GM21619 (cell line): ENCODE measurements around the gene SORBS1.
A peak's percentile ranks its signal among the peaks of the same experiment; 100 is the strongest.

ENCODE experiments used
- ATAC-seq: cut with Tn5 transposase; IDR thresholded peaks from one replicate; pipeline ENCODE4 v1.9.1; 2021; ENCODE audit not compliant: unreplicated experiment

The SORBS1 gene

DNA sequence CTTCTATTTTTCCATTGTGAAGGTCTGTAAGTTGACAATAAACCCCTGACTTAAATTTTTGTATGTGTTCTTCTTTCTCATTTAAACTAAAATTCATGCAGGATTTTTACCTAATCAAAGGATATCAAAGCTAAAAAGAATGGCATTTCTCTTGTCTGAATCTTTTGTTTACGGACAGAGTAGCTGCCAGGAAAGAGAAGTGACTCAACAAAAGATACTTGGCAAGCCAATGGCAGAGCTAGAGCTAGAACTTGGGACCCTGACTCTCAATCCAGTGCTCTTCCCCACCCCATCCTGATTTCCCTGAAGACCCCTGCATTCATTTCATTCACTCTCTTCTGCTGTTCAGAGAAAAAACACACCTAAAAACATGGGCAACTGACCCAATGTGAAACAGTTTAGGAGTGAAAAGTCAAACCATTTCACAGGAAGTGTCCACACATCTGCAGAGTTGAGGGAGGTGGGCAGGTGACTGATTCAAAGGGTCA, 230.2 kb downstream of the SORBS1 start:
- ATAC-seq, result no peak

DNA sequence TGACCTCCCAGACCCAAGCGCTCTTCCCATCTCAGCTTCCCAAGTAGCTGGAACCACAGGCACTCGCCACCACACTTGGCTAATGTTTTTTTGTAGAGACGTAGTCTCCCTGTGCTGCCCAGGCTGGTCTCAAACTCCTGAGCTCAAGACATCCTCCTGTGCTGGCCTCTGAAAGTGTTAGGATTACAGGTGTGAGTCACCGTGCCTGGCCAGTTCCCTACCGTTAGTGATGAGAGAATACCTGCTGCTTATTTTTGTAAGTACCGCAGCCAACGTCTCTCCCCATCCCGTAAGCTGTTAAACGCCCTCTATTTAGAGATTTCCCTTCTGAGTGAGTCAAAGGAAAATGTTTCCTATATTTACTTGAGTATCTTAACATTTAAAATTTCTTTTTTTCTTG, 231.9 kb downstream of the SORBS1 start:
- ATAC-seq, result no peak

DNA sequence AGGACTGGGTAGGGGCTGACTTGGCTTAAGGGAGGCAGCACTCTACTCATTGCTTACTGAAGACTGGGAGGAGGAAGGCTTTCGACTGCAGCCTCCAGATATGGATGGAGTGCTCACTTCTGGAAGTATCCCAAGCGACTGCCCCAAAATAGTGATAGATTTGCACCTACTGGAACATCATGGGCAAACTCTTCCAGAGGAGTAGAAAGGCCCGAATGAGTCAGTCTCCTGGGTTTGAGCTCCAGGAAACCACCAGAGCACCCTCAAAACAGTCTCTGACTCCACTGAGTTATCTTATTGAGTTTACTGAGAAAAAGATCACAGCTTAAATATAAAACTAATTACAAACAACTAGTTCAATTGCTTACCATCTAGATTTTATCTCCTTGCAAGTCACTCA, 233.2 kb downstream of the SORBS1 start:
- ATAC-seq, result no peak

DNA sequence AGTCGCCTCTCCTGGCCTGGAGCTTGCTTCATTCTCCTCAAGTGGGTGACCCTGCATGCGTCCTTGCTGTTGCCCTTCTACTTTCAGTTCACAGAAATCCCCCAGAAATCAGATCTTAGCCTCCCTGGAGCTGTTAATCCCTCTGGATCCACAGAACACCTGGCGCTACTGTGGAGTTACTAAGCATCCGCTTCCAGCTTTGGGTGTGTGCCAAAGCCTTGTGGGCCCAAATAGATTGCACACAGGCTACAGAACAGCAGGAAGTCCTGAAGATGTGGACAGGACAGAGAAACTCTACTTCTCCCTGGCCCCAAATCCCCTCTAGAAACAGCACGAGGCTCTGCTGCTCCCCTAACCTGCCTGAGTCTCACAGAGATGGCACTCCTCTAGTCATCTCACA, 233.8 kb downstream of the SORBS1 start:
- no peak for ATAC-seq

DNA sequence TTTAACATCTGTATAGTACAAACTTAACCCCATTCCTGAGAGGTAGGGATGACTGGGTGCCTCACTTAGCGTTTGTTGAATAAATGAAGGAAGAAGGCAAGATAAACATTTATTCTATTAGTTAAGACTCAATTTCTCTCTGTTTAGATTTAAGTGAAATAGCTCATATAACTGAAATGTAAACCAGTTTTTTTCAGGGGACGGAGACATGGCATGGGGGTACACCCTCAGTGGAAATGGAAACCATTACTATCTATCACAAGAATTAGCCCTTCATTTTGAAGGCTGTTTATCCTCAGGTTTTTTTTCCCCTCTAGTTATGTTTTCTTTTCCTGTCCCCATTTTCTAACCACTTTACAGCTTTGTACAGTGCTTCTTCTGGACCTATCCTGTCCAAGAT, 234.8 kb downstream of the SORBS1 start:
- no peak for ATAC-seq

DNA sequence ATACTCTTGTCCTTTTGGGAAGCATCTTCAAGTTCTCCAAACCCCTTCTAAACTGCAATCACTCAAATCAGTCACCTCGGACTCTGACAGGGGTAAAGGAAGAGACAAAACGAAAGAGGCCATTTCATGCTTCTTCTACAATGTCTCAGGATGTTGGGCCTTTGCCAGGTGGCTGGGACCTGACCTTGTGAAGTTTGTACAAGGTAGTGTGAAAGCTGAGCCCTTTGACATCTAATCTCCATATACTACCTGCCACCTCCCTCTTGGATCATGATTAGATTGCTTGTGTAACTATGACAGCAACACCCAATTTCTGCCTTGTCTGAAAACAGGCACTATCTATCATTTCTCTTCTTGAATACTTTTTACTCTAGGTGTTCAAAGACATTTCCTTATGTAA, 235.3 kb downstream of the SORBS1 start:
- no peak for ATAC-seq

DNA sequence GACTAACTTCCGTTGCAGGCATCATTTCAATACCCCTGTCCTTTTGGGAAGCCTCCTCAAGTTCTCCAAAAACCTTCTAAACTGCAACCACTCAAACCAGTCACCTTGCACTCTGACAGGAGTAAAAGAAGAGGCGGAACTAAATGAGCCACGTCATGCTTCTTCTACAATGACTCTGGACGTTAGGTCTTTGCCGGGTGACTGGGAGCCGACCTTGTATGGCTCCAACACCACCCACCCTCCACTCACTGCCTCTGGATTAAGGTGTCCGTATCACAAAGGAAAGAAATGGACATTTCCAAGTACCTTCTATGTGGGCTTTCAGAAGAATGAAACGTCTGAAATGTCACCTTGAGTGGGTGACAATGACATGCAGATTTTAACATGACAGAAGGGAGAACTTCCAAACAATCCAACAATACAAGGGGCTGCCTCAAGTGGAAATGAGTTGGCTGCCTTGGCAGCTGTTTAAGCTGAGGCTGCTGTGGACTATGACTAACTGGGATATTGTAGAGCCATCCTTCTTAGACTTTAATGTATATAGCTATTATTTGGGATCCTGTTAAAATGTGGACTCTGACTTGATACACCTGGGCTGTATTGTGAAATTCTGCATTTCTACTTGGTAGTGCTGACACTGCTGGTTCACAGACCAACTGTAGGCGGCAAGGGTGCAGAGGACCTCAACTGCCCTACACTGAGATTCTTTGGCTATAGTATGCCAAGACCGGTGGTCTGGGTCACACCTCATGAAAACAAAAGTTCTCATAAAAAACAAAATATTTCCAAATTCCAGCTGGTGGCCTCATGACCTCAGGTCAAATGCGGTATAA, 236.5 kb downstream of the SORBS1 start:
- ATAC-seq, result no peak

DNA sequence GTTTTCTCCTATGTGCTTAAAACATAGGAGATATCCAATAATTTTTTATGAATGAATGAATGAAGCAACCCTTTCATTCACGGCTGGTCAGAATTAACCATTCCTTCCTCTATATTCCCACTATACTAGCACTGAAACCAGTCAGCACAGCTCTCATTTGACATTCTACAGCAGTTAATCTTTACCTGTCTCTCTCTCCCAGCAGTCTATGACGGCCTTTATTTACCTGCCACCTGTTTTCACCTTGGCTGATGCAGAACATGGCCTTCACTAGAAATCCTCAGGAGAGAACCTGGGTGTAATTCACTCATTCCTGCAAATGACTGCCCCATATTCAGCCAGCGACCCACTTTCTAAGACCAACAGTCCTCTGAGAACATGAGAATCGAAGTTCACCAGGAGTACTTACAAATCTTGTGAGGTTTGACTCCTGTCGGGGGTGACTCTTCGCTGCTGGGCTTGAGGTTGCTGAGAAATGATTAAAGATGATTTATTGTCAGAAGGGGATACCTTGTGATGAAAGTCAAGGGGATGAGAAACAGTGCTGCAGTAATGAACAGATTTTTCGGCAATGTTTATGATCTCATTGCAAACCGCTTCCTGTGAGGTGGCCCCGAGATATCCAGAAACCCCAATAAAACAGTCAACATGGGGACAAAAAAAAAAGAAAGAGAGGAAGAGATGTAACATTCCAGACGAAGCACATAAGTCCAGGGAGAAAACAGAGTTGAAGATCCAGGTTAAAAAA, 239.4 kb downstream of the SORBS1 start:
- ATAC-seq, result no peak

DNA sequence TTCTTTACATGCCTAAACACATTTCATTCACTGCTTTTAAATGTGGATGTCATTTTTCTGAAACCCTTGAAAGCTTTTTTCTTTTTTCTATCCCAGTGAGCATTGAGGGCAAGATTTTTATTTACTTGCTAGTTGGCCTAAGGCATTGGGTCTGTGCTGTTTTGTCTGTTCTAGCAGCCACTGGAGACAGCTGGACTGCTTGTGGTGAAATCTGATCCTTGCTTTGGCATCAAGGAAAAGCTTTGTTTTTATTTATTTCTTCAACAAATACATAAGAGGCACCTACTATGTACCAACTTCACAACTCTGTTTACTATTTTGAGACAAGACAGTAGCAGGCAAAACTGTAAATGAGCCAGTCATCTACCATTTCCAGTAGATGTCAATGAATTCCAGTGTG, 241.9 kb downstream of the SORBS1 start:
- ATAC-seq, result no peak

DNA sequence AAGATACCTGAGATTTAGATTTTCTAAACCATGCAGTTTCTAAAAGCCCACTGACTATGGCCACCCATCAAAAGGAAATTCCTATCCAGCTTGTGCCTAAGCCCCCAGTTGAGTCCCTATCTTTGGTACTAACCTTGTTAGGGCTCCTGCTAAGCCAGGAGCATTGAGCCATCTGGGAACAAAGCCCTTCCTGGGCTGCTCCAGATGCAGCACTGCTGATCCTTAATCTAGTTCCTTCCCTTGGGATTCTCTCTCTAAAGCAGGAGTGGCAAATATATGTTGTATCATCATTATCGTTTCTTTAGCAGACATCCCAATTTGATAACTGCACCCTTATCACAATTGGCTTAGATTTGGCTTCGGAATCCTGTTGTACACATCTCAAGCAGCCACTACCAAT, 245.7 kb downstream of the SORBS1 start:
- no peak for ATAC-seq

DNA sequence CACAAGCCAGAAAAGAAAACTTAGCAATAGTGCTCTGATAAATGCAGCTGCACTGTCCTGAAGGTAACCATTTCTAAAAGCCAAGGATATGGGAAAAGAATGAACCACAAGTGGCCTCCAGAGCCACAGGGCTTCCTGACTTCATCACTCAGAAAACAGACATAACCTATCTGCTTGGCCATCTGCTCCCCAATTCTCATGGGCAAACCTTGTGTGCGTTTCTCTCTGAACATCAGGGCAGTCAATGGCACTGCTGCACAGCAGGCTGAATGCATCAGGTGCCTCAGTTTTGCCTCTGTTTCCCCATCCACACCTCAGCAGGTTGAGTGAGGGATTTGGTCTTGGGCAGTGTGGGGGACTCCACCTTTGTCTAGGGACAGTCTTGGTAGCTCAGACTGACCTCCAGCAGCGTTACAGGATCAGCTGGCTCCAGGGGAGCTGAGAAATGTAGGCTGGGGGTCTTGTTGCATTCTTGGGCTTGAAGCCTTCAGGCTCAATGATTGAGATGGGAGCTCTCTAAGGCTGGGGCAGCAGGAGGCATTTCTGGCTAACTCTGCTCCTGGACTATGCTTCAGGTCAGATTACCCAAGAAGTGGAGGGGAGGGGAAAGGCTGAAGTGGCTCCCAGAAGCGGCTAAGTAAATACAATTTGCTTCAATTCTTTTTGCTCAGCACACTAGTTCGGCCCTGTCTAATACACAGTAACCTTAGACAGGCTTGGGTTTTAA, 246.8 kb downstream of the SORBS1 start:
- ATAC-seq, result no peak

DNA sequence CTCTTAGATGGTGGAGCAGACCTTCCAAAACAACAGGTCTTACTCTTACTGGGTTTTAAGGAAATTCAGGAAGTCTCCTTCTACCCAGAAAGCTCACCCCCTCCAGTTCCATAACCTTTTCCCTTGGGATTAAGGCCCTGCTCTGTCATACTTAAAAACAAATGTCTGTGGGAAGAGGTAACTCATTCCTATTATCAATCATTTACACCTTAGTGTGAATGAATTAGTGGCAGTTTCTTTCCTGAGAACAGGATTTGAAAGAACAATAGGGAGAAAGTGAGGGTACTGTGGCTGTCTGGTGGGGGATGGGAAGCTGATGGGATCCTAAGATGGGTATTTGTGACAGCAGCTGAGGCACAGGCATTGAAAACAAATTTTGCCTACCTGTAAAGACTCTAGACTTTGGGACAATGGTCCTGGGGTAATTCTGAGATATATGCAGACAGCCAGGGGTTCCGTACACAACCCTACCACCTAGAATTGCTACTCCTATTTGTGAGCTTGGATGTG, 248.1 kb downstream of the SORBS1 start:
- ATAC-seq, result no peak

DNA sequence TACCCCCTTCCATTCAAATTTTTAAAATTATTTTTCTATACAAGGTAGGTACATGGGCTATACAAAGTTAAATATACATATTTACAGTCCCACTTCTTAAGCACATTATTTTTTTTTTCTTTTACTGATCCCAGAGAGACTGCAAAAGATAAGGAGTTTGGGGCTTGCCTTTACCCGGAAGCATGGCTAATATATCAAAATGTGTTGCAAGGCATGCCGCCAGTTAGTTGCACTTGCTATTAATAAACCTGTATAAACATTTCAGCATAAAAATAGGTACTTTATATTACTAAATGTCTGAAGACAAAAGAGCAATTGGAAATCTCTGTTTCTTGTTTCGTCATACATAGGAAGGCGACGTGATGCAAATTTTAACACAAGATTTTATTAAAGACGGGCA, 248.9 kb downstream of the SORBS1 start:
- ATAC-seq, result no peak

DNA sequence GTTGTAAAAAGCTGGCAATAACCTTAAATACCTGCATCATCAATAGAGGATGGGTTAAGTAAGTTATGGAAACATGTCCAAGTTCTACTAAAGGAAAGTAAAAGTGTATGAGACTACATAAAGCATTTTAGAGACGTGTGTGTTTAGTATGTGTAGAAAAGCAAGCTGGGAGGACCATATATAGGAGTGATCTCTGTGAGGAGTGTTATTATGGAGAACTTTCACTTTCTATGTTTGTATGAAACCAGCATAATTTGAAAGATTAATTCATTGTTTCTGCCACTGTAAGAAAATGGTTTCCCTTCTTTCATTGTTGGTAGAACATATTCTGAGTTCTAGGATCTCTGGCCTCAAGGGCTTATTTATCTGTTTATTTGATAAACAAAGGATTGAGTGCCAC, 251.2 kb downstream of the SORBS1 start:
- peak; percentile 54 for ATAC-seq

DNA sequence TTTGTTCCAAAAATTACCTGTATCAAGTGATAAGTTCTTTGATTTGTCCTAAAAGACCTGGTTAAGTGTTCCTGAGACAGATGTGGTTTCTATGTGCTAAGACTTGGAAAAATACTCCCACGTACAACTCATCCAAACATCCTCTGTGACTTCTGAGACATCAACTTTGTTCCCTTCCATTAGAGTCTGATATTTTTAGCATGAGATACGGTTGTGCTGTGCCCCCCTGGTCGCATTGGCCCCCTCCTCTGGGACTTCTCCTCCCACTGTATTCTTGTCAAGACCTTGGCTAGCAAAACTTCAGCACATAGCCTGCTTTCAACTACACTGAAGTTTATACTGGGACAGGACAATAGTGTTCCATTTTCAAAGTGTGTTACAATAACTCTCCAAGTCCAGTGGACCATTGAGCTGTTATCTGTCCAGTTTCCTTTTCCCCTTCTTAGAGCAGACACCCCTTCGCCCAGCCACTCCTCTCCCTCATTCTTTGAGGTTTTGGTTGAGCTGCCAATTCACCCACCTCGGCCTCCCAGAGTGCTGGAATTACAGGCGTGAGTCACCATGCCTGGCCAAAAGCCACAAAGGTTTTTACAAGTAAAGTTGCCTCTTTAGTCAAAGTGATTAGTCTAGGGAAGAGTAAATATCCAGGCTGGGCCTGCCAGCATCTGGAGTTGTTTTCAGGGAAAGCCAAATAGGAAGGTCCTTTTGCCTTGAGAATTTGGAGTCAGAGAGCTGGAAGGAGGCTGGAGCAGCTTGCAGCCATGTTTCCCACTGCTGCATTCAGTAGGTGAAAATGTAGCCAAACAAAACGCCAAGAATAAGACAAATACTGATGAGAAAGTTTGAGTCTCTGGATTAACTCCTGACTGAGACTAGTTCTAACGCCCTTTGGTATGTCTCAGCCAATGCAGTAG, 252.5 kb downstream of the SORBS1 start:
- no peak for ATAC-seq

DNA sequence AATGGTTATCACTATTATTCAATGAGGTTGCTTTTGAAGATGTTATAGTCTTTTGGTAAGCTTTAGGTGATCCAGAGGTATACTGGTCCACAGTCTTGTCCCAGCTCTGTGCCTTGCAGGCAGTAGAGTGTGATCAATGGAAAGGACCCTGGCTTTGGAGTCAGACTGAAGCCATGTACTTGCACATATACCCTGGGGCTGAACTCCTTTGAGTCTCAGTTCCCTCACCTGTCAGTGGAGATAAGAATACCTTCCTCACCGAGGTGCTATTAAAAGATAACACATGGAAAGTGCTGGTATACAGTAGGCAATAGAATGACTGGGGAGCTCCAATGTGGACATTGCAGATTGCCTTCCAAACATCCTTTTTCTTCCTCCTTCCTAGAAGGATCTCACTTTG, 254.3 kb downstream of the SORBS1 start:
- ATAC-seq, result no peak

DNA sequence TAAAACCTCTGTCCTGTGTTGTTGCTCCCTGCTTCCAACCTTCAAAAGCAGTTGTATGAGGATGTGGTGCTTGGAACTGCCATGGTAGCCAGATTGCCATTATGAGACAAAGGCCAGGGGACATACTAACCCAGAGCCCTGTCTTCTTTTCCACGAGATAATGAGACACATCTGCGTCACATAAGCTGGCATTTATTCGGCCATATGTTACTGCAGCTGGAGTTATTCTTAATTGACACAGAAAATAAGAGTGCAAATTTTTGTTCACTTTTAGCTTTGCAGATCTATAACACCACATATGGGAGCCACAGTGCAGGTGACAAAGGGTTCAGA, 254.9 kb downstream of the SORBS1 start:
- no peak for ATAC-seq

DNA sequence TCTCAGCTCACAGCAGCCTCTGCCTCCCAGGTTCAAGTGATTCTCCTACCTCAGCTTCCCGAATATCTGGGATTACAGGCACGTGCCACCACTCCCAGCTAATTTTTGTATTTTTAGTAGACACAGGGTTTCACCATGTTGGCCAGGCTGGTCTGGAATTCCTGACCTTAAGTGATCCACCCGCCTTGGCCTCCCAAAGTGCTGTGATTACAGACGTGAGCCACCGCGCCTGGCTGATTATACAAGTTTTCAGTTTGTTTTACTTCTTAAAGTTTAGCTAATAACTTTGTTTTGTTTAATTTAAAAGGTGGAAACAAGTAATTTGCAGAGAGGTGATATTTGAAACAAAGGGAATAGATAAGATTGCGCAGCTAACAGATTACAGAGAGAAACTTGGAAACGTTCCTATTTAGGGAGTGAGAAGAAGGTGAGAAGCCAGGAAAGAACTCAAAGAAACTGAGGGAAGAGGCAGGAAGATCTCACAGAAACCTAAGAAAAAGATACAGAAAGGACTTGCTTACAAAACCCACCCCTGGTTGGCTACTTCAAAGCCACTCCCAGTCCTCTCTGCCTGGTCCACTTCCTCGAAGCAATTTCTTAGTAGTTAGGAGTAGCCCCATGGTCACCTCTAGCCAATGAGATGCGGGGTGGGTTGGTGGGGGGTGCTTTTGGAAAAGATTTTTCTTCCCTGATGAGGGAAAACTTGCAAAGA, 255.4 kb downstream of the SORBS1 start:
- ATAC-seq, result no peak

DNA sequence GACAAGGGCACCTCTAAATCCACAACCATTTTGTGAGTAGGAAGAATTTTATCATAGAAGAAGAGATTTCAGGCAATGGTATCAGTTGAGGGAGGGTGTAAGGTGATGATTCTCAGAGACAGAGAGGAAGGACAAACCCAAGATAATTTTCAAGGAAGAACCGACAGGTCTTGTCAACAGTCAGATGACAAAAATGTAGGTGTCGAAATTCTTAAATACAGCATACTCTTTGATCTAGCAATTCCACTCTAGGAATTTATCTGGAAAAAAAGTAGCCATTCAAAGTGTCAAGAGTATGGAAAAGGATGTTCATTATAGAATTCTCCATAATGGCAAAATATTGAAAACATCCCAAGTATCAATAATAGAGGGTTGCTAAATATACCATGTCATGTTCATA, 256.2 kb downstream of the SORBS1 start:
- no peak for ATAC-seq

DNA sequence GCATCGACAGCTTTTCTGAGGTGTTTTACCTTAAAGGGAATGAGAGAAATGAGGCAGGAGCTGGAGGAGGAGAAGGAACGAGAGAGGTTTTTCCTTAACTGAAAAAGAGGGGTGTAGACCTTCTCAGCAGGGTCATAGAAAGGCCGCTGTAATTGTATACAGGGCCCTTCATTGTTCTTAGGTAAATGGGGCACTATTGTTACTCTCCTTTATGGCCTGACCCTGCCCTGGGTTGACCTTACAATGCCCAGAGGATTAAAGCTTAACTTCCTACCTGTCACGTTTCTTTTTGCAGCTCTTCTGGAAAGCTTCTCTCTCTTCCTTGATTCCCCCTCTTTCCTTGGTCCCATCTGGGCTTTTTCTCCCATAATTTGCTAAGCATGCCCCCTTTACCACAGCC, 256.7 kb downstream of the SORBS1 start:
- ATAC-seq, result no peak
